KBM-7 (cell line): ENCODE results near the gene SLC1A3.
"Not testable (repeated sequence)": the region's sequence is repeated elsewhere in the genome, so short reads cannot be mapped to it uniquely, and the experiment has no call there.

ENCODE experiments used
- DNase-seq: peaks from one replicate; pipeline ENCODE4 v3.0.0-alpha.2; 2015
- in situ Hi-C: fragments of 300-500 bp; cut with MboI; formaldehyde crosslinking; loops from 2 replicates; pipeline ENCODE4 v1.14.3; 2020; ENCODE audit warnings: low sequenced_read_pairs, low pct_unique_long_range_greater_than_20kb, mixed read lengths

SLC1A3 gene

GRCh38 chr5:36606428-36607113 is at the start of gene SLC1A3:
Gene SLC1A3 (plus strand): TSS chr5:36606606. CDS start chr5:36608424, 1,818 bp downstream.
- DNase-seq = peak; percentile 83
- in situ Hi-C loops = no loop called here

DNA sequence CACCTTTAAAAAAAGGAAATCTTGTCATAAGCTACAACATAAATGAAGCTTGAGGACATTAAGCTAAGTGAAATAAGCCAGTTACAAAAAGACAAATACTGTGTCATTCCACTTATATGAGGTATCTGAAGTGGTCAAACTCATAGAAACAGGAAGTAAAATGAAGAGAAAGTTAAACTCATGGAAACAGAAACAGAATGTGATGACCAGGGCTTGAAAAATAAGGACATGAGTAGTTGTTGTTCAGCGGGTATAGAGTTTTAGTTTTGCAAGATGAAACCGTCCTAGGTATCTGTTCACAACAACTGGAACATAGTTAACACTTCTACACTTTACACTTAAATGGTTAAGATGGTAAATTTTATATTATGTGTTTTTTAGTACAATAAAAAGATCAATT is 47.8 kb upstream of the SLC1A3 start:
- DNase-seq = peak; percentile 4
- in situ Hi-C loops = no loop called here

GRCh38 chr5:36561601-36562000 is 44.8 kb upstream of the SLC1A3 start:
- in situ Hi-C loops = no loop called here
- DNase-seq = peak; percentile 38

DNA sequence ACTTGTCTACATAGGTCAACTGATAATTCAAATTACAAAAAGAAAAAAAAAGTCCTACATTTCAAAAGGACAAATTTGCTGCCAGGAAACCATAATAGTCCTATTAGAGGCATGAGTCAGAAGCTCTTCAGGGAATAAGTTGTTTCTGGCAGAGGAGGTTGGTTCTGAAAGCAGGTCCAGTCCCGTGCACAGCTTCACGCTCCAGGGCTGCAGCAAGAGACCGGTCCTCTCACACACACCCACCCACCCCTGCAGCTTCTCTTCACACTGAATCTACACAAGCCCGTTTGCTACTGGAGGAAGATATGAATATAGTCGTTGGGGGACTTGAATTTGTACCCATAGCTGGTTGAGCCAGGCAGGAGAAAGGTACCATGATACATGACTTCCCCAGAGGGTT is 36.9 kb upstream of the SLC1A3 start:
- in situ Hi-C loops = no loop called here
- DNase-seq = no peak

GRCh38 chr5:36570301-36571095 is 35.9 kb upstream of the SLC1A3 start:
- no peak for DNase-seq
- in situ Hi-C loops = no loop called here

GRCh38 chr5:36571401-36572042 is 34.9 kb upstream of the SLC1A3 start:
- no peak for DNase-seq
- in situ Hi-C loops = no loop called here

GRCh38 chr5:36573438-36573837 is 33.0 kb upstream of the SLC1A3 start:
- no peak for DNase-seq
- in situ Hi-C loops = no loop called here

GRCh38 chr5:36575361-36575781 is 31.0 kb upstream of the SLC1A3 start:
- in situ Hi-C loops = no loop called here
- DNase-seq = no peak

- in situ Hi-C loops = no loop called here
- no peak for DNase-seq
Measured at GRCh38 chr5:36576721-36577120, 29.7 kb upstream of the SLC1A3 start.

- DNase-seq, in situ Hi-C loops: not testable (repeated sequence)
Measured at GRCh38 chr5:36579858-36580257, 26.5 kb upstream of the SLC1A3 start.

GRCh38 chr5:36581070-36581469 is 25.3 kb upstream of the SLC1A3 start:
- DNase-seq = no peak
- in situ Hi-C loops = no loop called here

GRCh38 chr5:36584009-36584875 is 22.2 kb upstream of the SLC1A3 start:
- in situ Hi-C loops = no loop called here
- no peak for DNase-seq

DNA sequence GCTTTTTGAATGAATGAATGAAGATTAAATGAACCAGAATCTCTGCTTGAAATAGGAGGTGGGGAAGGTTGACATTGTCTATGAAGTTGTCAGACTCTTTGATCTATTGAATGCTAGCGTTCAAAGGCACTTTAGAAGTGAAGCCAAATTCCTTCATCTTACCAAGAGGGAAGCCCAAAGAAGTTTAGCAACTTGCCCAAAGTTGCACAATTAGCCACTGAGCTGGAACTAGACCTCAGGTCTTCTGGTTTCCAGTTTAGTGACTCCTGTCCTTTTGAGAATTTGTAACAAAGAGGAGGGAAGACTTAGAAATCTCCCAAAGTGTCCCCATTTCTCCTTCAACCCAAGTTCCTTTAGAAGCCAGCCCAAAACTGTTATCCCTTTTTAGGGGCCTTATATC is 20.7 kb upstream of the SLC1A3 start:
- DNase-seq = no peak
- in situ Hi-C loops = no loop called here

DNA sequence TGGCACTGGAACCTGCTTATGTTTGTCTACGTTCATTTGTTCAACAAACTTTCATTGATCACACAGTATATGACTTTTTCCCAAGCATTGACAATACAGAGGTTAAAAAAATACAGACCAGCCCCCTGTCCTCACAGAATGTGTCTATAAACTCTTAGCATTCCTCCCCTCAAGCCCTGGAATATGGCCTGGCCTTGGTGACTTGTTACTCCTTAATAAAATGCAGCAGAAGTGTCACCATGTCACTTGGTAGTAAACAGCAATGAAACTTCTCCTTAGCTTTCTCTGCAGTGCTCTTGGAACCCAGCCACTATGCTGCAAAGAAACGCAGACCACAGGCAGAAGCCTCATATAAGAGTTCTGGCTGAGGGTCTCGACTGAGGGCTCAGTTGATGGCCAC is 19.1 kb upstream of the SLC1A3 start:
- in situ Hi-C loops = no loop called here

DNA sequence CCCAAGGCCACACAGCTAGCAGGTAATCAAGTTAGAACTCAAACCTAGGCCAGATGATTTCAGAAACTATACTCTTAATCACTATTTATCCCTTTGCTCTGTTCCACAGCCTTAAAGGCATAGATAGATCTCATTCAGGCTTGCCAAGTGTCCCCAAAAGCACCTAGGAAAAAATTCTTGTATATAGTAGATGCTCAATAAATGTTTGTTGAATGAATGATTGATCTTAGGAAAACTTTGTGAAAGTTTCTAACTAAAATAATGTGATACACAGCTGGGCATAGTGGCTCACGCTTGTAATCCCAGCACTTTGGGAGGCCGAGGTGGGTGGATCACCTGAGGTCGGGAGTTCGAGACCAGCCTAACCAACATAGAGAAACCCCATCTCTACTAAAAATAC is 16.7 kb upstream of the SLC1A3 start:
- in situ Hi-C loops, DNase-seq: not testable (repeated sequence)

More for the DNA sequence above, 19.1 kb upstream of the SLC1A3 start:
- DNase-seq = no peak

- in situ Hi-C loops = no loop called here
Measured at GRCh38 chr5:36590513-36591286, 15.7 kb upstream of the SLC1A3 start.

GRCh38 chr5:36593867-36594266 is 12.5 kb upstream of the SLC1A3 start:
- in situ Hi-C loops = no loop called here
- DNase-seq = peak; percentile 72

More at GRCh38 chr5:36590513-36591286, 15.7 kb upstream of the SLC1A3 start:
- DNase-seq = no peak

DNA sequence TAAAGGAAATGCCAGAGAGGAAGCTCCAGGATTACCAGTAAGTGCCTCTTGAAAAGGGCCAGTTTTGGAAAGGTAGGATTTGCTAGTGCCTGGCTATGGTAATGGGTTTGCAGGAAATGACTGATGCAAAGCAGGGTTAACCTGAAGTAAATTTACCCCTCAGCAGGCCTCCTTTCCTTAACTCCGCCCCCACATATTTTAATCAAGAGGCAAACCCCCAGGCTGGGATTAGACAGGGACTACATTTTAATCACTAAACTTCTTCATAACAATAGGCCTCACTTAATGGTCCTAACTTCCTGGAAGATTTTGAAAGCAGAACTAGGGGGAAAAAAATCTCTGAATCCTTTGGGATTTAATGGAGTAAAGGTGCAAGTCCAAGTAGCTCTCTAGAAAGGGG is 10.2 kb upstream of the SLC1A3 start:
- DNase-seq = no peak
- in situ Hi-C loops = no loop called here
